HCT116 (cell line): ENCODE results near the gene LPO. TPM values are rescaled to one million over a fixed set of nuclear protein-coding genes. Genes with fewer than 3 reads are reported as not detected.

Experiments used
- ATAC-seq: fragments of 200-7000 bp; cut with Tn5 transposase; 2 replicates; pipeline ENCODE4 v1.9.1; 2020; ENCODE audit warnings: mild to moderate bottlenecking, moderate library complexity
- BruUV-seq: library from RNA; stranded (reverse); fragments of 400-500 nt; replicated peaks from 2 replicates; lab custom pipeline; 2021; lab: Mats Ljungman, UMichigan
- CTCF ChIA-PET: fragments of 300-600 bp; sonication (Branson Sonifier 250); formaldehyde crosslinking; loops from one replicate; lab custom pipeline; 2021; ENCODE audit warnings: antibody characterized with exemption; lab: Charles Lee
- POLR2A ChIA-PET: fragments of 300-600, 350-600 bp; sonication (Branson Sonifier 250); formaldehyde crosslinking; loops from one replicate; lab custom pipeline; 2021; ENCODE audit warnings: antibody characterized with exemption; lab: Charles Lee
- RAD21 ChIA-PET, 2 experiments: fragments of 300-600 bp; sonication (Branson Sonifier 250); formaldehyde crosslinking; loops; one replicate each; lab custom pipeline; 2023; ENCODE audit warnings: low total read pairs in 2 of 2; ENCODE audit not compliant: uncharacterized antibody in 2 of 2, unreplicated experiment in 2 of 2, low non-redundant PET in 1 of 2; lab: Charles Lee
- DNase-seq: peaks from one replicate; pipeline ENCODE4 v3.0.0-alpha.2; 2010; ENCODE audit warnings: low read depth, low spot score
- H2AFZ ChIP-seq: fragments of 200-600 bp; shearing (Covaris generic), sonication (generic); 2 replicates; pipeline ENCODE4 v1.6.1; 2017; ENCODE audit warnings: low read depth, mixed run types, mixed read lengths, antibody characterized with exemption, low read length; ENCODE audit not compliant: poor library complexity, severe bottlenecking
- H3K27ac ChIP-seq: 2 replicates; pipeline ENCODE4 v1.5.1; 2012; ENCODE audit warnings: low read depth, low read length
- H3K27me3 ChIP-seq: fragments of 200-600 bp; sonication (generic); 2 replicates; pipeline ENCODE4 v1.6.1; 2016; ENCODE audit warnings: mixed run types, low read length, mixed read lengths; ENCODE audit not compliant: insufficient read depth
- H3K36me3 ChIP-seq, 2 experiments: fragments of 200-500 bp in 1 of 2; fragments of 200-600 bp in 1 of 2; sonication (Bioruptor generic) in 1 of 2; sonication (generic) in 1 of 2; 2 replicates each; pipeline versions ENCODE4 v1.5.1 to v1.6.1; 2014 to 2016; ENCODE audit warnings: low read length in 2 of 2, inconsistent platforms in 1 of 2, mixed read lengths in 1 of 2, mixed run types in 1 of 2; ENCODE audit not compliant: insufficient read depth in 2 of 2, control insufficient read depth in 1 of 2
- H3K4me1 ChIP-seq, 2 experiments: fragments of 200-600 bp in 1 of 2; sonication (generic) in 1 of 2; 2 replicates each; pipeline versions ENCODE4 v1.5.1 to v1.6.1; 2012 to 2017; ENCODE audit warnings: low read length in 2 of 2, inconsistent platforms in 1 of 2, mild to moderate bottlenecking in 1 of 2, mixed read lengths in 1 of 2, mixed run types in 1 of 2, moderate library complexity in 1 of 2; ENCODE audit not compliant: insufficient read depth in 2 of 2, control insufficient read depth in 1 of 2
- H3K4me2 ChIP-seq: fragments of 200-600 bp; sonication (generic); 2 replicates; pipeline ENCODE4 v1.6.1; 2017; ENCODE audit warnings: mixed run types, low read length, mixed read lengths
- H3K4me3 ChIP-seq, 2 experiments: fragments of 200-600 bp in 1 of 2; sonication (generic) in 1 of 2; replicated peaks in 1 of 2; 2 replicates each; pipeline ENCODE4 v1.5.1; 2011 to 2016; ENCODE audit warnings: low read length in 2 of 2, control low read depth in 1 of 2, low read depth in 1 of 2, mild to moderate bottlenecking in 1 of 2, mixed read lengths in 1 of 2, mixed run types in 1 of 2
- H3K79me2 ChIP-seq: fragments of 200-600 bp; sonication (generic); 2 replicates; pipeline ENCODE4 v1.6.1; 2017; ENCODE audit warnings: mild to moderate bottlenecking, mixed run types, low read length, moderate library complexity, mixed read lengths; ENCODE audit not compliant: insufficient read depth
- H3K9ac ChIP-seq: fragments of 200-600 bp; sonication (generic); 2 replicates; pipeline ENCODE4 v1.6.1; 2016; ENCODE audit warnings: low read length, mixed read lengths
- H3K9me2 ChIP-seq: fragments of 200-600 bp; sonication (generic), shearing (Covaris generic); 2 replicates; pipeline ENCODE4 v1.6.1; 2017; ENCODE audit warnings: mixed run types, mild to moderate bottlenecking, moderate library complexity; ENCODE audit not compliant: insufficient read depth
- H3K9me3 ChIP-seq, 2 experiments: fragments of 200-500 bp in 1 of 2; fragments of 200-600 bp in 1 of 2; sonication (Bioruptor generic) in 1 of 2; sonication (generic) in 1 of 2; 2 replicates each; pipeline ENCODE4 v1.6.1; 2014 to 2017; ENCODE audit warnings: low read length in 2 of 2, mixed read lengths in 2 of 2, inconsistent platforms in 1 of 2, low read depth in 1 of 2, mild to moderate bottlenecking in 1 of 2, mixed run types in 1 of 2, moderate library complexity in 1 of 2; ENCODE audit not compliant: control insufficient read depth in 1 of 2, insufficient read depth in 1 of 2
- H4K20me1 ChIP-seq: fragments of 200-600 bp; sonication (generic), shearing (Covaris generic); 2 replicates; pipeline ENCODE4 v1.6.1; 2017; ENCODE audit warnings: mixed run types, mild to moderate bottlenecking, moderate library complexity; ENCODE audit not compliant: insufficient read depth
- CBX3 ChIP-seq: IDR thresholded peaks from 2 replicates; pipeline ENCODE4 v1.6.1; 2012; ENCODE audit warnings: low read depth
- CEBPB ChIP-seq: IDR thresholded peaks from 2 replicates; pipeline ENCODE4 v1.6.1; 2012; ENCODE audit warnings: low read depth
- ELF1 ChIP-seq: IDR thresholded peaks from 2 replicates; pipeline ENCODE4 v1.6.1; 2012; ENCODE audit warnings: low read depth, borderline replicate concordance
- EZH2 ChIP-seq: fragments of 200-600 bp; sonication (generic); IDR thresholded peaks from 2 replicates; pipeline ENCODE4 v1.6.1; 2017; ENCODE audit warnings: antibody characterized with exemption, mixed run types
- EZH2phosphoT487 ChIP-seq: fragments of 200-600 bp; IDR thresholded peaks from 2 replicates; pipeline ENCODE4 v1.6.1; 2018; ENCODE audit warnings: antibody characterized with exemption, borderline replicate concordance
- FOSL1 ChIP-seq: IDR thresholded peaks from 2 replicates; pipeline ENCODE4 v1.6.1; 2012; ENCODE audit warnings: low read depth
- JUND ChIP-seq: IDR thresholded peaks from 2 replicates; pipeline ENCODE4 v1.6.1; 2012
- POLR2A ChIP-seq: IDR thresholded peaks from 2 replicates; pipeline ENCODE4 v1.7.0; 2011; ENCODE audit warnings: borderline replicate concordance; ENCODE audit not compliant: insufficient read depth, insufficient read length; ENCODE audit errors: extremely low read depth
- POLR2AphosphoS5 ChIP-seq: IDR thresholded peaks from 2 replicates; pipeline ENCODE4 v1.6.1; 2011; ENCODE audit warnings: mild to moderate bottlenecking, low read depth, low read length, moderate library complexity
- RAD21 ChIP-seq: IDR thresholded peaks from 2 replicates; pipeline ENCODE4 v1.6.1; 2012; ENCODE audit warnings: low read depth, mild to moderate bottlenecking
- SIN3A ChIP-seq: IDR thresholded peaks from 2 replicates; pipeline ENCODE4 v1.6.1; 2012; ENCODE audit warnings: low read depth
- SP1 ChIP-seq: IDR thresholded peaks from 2 replicates; pipeline ENCODE4 v1.6.1; 2012; ENCODE audit warnings: low read depth
- TCF7L2 ChIP-seq: IDR thresholded peaks from 2 replicates; pipeline ENCODE4 v1.7.0; 2011; ENCODE audit warnings: borderline replicate concordance, inconsistent platforms; ENCODE audit not compliant: insufficient read depth, insufficient read length; ENCODE audit errors: extremely low read depth
- YY1 ChIP-seq: IDR thresholded peaks from 2 replicates; pipeline ENCODE4 v1.6.1; 2011; ENCODE audit warnings: low read length, low read depth, moderate library complexity, mild to moderate bottlenecking; ENCODE audit not compliant: insufficient replicate concordance; ENCODE audit errors: extremely low read depth
- ZFX ChIP-seq: fragments of 450-650 bp; IDR thresholded peaks from 2 replicates; pipeline ENCODE4 v1.6.1; 2017
- ZNF274 ChIP-seq: fragments of 200-500 bp; sonication (Bioruptor generic); IDR thresholded peaks from 2 replicates; pipeline ENCODE4 v1.6.1; 2014; ENCODE audit warnings: mild to moderate bottlenecking, low read depth, low read length, inconsistent platforms
- intact Hi-C: fragments of 100-400 bp; cut with micrococcal nuclease; formaldehyde crosslinking; loops from 2 replicates; pipeline ENCODE4 v1.10.0; 2022
- total RNA-seq: library from RNA; stranded (reverse); gene quantifications from one replicate; pipeline ENCODE4 v1.2.1, GENCODE V29; 2021; ENCODE audit not compliant: unreplicated experiment
- TF ChIP-seq, protein P1 (sequence below): IDR thresholded peaks from 2 replicates; pipeline ENCODE4 v1.6.1; 2012; ENCODE audit warnings: low read depth
- TF ChIP-seq, protein P2 (sequence below): IDR thresholded peaks from 2 replicates; pipeline ENCODE4 v1.6.1; 2012
- TF ChIP-seq, protein P3 (sequence below), 3 experiments: fragments of 200-600 bp in 1 of 3; sonication (generic) in 1 of 3; IDR thresholded peaks in 2 of 3; conservative IDR thresholded peaks in 1 of 3; 2 replicates each; pipeline ENCODE4 v1.5.1; 2012 to 2017; ENCODE audit warnings: low read depth in 2 of 3, low read length in 2 of 3, antibody characterized with exemption in 1 of 3, borderline replicate concordance in 1 of 3, control low read depth in 1 of 3, mild to moderate bottlenecking in 1 of 3, mixed read lengths in 1 of 3, mixed run types in 1 of 3, moderate library complexity in 1 of 3; ENCODE audit not compliant: insufficient read depth in 1 of 3

The LPO gene
- total RNA-seq, 1 experiment from 2014 or later = not detected

DNA sequence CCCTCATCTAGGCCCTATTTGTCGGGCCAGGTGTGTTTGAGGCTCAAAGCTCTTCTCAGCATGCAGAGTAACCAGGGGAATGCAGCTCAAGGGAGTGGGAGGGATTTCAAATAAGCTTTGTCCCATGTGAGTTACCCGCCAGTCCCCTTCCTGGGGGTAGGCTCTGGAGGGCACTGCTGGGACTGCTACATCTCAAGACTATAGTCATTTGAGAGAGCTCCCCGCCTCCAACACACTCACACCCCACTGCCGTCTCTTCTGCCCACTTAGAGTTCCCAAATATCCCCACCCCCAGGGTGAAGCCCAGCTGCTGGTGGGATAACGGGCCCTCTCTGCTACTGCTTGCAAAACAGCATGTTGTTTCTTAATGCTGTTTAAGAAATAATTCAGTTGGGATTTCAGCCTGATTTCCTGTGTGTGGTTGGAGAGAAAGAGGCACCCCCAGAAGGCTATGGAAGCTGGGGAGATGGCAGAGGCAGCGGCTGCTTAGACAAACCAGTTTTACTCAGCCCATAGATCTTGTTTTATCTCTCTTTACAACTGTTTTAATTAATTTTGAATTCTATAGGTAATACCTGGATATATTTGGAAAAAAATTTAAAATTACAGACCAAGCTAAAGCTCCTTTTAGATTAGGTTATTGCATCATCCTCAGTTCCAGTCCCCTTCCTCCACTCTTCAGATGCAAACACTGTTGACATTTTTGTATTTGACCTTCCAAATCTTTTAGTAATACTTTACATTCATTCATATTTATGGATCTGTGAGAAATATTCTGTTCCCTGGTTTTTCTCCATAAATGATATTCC lies 46.4 kb downstream of the LPO start:
- no TSS peak for BruUV-seq
- Histone ChIP-seq H3K27me3 (no peaks in the 10 kb centered on the region), H3K27ac (no peak overlapping the region), H3K79me2 (no peaks in the 10 kb centered on the region), H3K9ac (no peak overlapping the region), H3K4me2 (no peak overlapping the region), H3K9me3 (no peaks in the 10 kb centered on the region), H2AFZ (no peak overlapping the region), H4K20me1 (no peaks in the 10 kb centered on the region), H3K4me3 (no peak overlapping the region), H3K4me1 (0 out of 4 replicates have a peak, but pooled peaks cover 0 to 2% of the 10 kb centered on the region in 2 experiments), H3K9me2 (no peaks in the 10 kb centered on the region), H3K36me3 (no peaks in the 10 kb centered on the region)
- ChIA-PET POLR2A (interaction anchor here (0.9 kb wide), 1 partner anchor 346 kb away, joined by 3 read pairs; no protein-coding TSS in a partner anchor), RAD21 (no interaction called here), CTCF (interaction anchor here (1.0 to 1.6 kb wide), 2 partner anchors 9 to 133 kb away, joined by 4 to 5 read pairs; partner anchors contain the start of gene RNF43)
- DNase-seq (no peak), ATAC-seq (no peak)
- intact Hi-C loops = no loop called here
- TF ChIP-seq ZFX (no peak), TCF7L2 (no peak), EZH2phosphoT487 (no peak), CEBPB (no peak), ELF1 (no peak), CBX3 (no peak), FOSL1 (no peak), JUND (no peak), RAD21 (no peak), SP1 (no peak), POLR2A (no peak), SIN3A (no peak), ZNF274 (no peak), YY1 (no peak), EZH2 (no peak), POLR2AphosphoS5 (no peak)
- TF ChIP-seq, protein P1, sequence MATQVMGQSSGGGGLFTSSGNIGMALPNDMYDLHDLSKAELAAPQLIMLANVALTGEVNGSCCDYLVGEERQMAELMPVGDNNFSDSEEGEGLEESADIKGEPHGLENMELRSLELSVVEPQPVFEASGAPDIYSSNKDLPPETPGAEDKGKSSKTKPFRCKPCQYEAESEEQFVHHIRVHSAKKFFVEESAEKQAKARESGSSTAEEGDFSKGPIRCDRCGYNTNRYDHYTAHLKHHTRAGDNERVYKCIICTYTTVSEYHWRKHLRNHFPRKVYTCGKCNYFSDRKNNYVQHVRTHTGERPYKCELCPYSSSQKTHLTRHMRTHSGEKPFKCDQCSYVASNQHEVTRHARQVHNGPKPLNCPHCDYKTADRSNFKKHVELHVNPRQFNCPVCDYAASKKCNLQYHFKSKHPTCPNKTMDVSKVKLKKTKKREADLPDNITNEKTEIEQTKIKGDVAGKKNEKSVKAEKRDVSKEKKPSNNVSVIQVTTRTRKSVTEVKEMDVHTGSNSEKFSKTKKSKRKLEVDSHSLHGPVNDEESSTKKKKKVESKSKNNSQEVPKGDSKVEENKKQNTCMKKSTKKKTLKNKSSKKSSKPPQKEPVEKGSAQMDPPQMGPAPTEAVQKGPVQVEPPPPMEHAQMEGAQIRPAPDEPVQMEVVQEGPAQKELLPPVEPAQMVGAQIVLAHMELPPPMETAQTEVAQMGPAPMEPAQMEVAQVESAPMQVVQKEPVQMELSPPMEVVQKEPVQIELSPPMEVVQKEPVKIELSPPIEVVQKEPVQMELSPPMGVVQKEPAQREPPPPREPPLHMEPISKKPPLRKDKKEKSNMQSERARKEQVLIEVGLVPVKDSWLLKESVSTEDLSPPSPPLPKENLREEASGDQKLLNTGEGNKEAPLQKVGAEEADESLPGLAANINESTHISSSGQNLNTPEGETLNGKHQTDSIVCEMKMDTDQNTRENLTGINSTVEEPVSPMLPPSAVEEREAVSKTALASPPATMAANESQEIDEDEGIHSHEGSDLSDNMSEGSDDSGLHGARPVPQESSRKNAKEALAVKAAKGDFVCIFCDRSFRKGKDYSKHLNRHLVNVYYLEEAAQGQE = no peak
- TF ChIP-seq, protein P2, sequence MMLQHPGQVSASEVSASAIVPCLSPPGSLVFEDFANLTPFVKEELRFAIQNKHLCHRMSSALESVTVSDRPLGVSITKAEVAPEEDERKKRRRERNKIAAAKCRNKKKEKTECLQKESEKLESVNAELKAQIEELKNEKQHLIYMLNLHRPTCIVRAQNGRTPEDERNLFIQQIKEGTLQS = no peak
- TF ChIP-seq, protein P3, sequence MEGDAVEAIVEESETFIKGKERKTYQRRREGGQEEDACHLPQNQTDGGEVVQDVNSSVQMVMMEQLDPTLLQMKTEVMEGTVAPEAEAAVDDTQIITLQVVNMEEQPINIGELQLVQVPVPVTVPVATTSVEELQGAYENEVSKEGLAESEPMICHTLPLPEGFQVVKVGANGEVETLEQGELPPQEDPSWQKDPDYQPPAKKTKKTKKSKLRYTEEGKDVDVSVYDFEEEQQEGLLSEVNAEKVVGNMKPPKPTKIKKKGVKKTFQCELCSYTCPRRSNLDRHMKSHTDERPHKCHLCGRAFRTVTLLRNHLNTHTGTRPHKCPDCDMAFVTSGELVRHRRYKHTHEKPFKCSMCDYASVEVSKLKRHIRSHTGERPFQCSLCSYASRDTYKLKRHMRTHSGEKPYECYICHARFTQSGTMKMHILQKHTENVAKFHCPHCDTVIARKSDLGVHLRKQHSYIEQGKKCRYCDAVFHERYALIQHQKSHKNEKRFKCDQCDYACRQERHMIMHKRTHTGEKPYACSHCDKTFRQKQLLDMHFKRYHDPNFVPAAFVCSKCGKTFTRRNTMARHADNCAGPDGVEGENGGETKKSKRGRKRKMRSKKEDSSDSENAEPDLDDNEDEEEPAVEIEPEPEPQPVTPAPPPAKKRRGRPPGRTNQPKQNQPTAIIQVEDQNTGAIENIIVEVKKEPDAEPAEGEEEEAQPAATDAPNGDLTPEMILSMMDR (IDR thresholded peaks at IDR 0.05 in 2 of 3, conservative IDR thresholded peaks at IDR 0.05 in 1 of 3; ENCODE audit: borderline replicate concordance in 1 of 3, insufficient read depth in 1 of 3, low read depth in 2 of 3, low read length in 2 of 3) = no peak
